DMS79 treated with DMSO at 0.1 percent for 48 hours (cell line): ENCODE results near the gene MYO1D.
"Not testable (repeated sequence)": the region's sequence is repeated elsewhere in the genome, so short reads cannot be mapped to it uniquely, and the experiment has no call there.

Experiments used
- DNase-seq: peaks from one replicate; lab custom pipeline; 2025; lab: John Stamatoyannopoulos, UW

MYO1D gene

GRCh38 chr17:32773856-32774694 is 102.8 kb downstream of the MYO1D start:
- no peak for DNase-seq

- no peak for DNase-seq
Observed at GRCh38 chr17:32772453-32773025, 104.4 kb downstream of the MYO1D start.

DNA sequence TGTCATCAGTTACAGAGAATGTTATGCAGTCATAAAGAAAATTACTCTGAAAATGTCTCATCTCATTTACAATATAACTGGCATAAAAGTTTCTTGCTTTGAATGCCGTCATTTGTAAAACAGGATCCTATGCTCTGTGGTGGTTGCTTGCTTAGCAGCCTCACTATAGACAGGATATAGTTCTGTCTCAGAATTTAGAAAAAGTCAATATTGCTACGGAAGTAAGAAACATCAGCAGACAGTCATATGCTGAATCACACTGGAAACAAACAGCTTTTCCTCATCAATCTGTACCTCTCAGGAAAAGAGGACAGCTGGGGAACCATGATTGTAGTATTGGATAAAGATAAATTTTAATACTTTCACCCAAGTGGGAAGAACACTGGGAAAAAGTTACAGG is 105.5 kb downstream of the MYO1D start:
- DNase-seq = no peak

GRCh38 chr17:32769846-32770245 is 107.1 kb downstream of the MYO1D start:
- peak; percentile 20 for DNase-seq

- DNase-seq = no peak
Observed at GRCh38 chr17:32763855-32764439, 113.0 kb downstream of the MYO1D start.

GRCh38 chr17:32759476-32759875 is 117.4 kb downstream of the MYO1D start:
- DNase-seq = no peak

GRCh38 chr17:32757963-32758362 is 119.0 kb downstream of the MYO1D start:
- no peak for DNase-seq

GRCh38 chr17:32756696-32757095 is 120.2 kb downstream of the MYO1D start:
- no peak for DNase-seq

GRCh38 chr17:32755045-32755805 is 121.7 kb downstream of the MYO1D start:
- peak; percentile 35 for DNase-seq

GRCh38 chr17:32752934-32753333 is 124.0 kb downstream of the MYO1D start:
- DNase-seq = no peak

DNA sequence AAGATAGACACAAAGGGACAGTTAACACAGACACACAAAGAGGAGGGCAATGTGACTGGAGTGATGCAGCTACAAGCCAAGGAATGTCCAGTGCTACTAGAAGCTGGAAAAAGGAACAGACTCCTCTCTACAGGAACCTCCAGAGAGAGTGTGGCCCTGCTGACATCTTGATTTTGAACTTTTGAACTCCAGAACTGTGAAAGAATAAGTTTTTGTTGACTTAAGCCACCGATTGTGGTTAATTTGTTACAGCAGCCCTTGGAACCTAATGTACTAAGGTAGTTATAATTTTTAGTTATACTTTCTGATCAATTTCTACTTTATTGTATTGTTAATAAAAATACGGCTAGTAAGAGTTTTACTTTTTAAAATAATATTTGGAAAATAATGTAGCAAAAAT is 129.1 kb downstream of the MYO1D start:
- DNase-seq = no peak

GRCh38 chr17:32746698-32747097 is 130.2 kb downstream of the MYO1D start:
- no peak for DNase-seq

GRCh38 chr17:32746280-32746679 is 130.6 kb downstream of the MYO1D start:
- no peak for DNase-seq

DNA sequence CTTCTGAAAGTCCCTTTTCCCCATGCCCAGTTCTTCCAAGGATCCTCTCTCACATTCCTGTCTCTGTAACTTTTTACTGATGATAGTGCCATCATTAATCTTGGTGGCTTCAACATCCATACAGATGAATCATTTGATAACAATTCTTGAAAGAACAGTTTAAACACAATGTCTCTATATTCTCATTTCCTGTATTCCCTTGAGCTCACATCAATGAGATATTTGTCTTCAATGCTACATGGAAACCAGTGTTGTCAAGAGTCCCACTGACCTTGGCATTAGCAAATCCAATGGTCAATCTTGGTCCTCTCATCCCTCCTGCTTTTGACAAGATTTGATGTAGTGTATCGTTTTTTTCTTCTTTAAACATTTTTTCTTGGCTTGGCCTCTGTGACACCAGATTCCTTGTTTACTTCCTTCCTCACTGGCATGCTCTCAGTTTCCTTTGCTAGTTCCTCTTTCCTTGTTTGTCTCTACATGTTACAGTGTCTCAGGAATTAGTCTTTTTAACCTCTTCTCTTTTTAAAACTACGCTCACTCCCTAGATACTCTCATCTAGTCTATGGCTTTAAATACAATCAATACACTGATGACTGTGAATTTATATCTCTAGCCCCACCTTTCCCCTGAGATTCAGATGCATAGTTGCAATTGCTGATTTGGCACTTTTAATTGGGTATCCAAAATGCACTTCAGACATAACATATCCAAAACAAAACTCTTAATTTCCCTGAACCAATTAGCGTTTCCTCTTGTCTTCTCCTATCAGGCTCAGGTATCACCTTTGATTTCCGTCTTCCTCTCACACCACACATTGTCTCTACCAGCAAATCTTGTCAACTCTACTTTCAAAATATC is 134.0 kb downstream of the MYO1D start:
- DNase-seq = no peak

- no peak for DNase-seq
Observed at GRCh38 chr17:32741381-32741780, 135.5 kb downstream of the MYO1D start.

DNA sequence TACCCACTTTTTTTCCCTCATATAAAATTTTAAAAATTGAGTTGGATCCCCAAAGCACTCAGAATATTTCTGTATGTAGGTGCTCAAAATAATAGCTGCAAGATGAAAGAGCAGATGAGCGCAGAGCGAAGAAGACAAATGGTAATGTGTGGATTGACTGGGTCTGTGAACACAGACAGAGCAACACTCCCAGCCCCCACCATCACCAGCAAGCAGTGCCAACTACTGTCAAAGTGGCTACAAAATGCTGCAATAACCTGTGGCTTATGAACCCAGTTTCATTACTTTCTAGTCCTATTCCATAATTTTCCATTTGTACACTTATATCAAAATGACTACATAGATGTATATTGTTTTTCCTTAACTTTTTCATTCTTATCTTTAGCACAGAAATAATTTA is 137.2 kb downstream of the MYO1D start:
- no peak for DNase-seq

DNA sequence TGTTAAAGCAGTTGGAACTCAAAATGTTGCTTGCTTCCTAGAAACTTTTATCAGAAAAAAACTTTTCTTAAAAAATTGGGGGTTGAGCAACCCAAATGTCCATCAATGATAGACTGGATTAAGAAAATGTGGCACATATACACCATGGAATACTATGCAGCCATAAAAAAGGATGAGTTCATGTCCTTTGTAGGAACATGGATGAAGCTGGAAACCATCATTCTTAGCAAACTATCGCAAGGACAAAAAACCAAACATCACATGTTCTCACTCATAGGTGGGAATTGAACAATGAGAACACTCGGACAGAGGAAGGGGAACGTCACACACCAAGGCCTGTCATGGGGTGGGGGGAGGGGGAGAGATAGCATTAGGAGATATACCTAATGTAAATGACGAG is 137.8 kb downstream of the MYO1D start:
- not testable (repeated sequence) for DNase-seq

- DNase-seq = no peak
Observed at GRCh38 chr17:32733401-32733800, 143.5 kb downstream of the MYO1D start.

DNA sequence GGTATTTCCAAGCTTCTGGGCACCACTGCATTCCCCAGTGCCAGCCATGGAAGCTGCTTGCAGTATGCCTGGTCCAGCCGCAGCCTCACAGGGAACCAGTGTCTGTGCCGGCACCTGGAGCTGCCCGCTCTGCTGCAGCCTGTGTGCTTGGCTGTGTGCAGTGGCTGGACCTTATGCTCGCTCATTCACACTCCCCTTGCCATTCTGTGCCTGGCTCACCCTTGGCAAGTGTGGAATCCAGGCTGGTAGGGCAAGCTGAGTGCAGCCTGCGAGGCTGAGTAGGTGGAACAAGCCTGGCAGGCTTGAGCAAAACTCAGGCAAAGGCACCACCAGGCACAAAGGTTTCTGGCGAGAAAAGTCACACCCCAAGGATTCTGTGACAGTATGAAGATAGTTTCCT is 144.0 kb downstream of the MYO1D start:
- DNase-seq = no peak

DNA sequence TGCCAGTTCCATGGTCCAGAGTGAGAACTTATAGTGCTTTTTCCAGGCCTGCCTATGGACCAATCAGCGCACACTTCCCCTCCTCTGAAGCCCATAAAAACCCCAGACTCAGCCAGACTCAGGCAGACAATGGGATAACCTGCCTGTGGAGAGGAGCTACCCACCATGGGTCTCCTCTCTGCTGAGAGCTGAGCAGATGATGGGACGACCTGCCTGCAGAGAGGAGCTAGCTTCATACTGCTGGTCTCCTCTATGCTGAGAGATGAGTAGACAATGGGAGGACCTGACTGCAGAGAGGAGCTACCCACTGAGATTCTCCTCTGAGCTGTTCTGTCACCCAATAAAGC is 144.7 kb downstream of the MYO1D start:
- DNase-seq = no peak

DNA sequence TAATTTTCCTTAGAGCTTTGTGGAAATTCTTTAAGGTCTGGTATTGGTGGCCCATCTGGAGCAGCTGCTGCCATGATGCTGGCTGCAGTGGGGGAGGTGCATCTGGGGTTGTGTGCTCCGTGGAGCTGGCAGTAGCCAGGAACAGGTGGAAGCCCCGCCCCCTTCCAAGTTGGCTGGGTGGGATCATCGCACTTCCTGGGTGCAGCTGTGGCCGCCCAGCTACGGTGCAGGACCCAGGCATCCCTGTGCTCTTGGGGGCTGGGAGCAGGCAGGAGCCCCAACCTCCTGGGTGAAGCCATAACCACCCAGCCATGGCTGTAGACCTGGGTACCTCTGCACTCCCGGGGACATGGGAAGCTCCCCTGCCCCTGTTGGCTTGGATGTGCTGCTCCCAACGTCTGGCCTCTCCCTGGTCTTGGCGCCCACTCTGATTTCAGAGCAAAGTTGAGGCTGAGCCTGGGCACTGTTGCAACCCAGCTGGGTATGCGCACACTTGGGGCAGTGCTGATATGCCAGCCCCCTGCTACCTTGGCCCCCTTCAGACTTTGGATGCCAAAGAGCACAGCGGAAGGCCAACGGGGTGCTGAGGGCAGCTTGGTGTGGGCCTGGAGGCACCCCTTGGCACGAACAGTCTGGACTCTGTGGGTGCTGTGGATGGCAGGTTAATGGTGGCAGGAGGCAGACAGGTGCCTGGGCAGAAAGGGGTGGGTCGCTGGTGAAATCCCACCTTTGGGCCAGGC is 145.2 kb downstream of the MYO1D start:
- DNase-seq = no peak
